Astrocyte of the cerebellum (primary cell): ENCODE measurements around the gene MCM10.

Source experiments
- DNase-seq: peaks from one replicate; pipeline ENCODE4 v3.0.0-alpha.2; 2011; ENCODE audit warnings: low read depth
- H3K4me3 ChIP-seq: 2 replicates; pipeline ENCODE4 v1.5.1; 2011; ENCODE audit warnings: mild to moderate bottlenecking, low read depth, low read length, moderate library complexity
- in situ Hi-C: cut with HindIII; loops from 2 replicates; pipeline ENCODE4 v1.10.0; 2017; ENCODE audit warnings: low sequenced_read_pairs
- TF ChIP-seq, protein P1 (sequence below): IDR thresholded peaks from 2 replicates; pipeline ENCODE4 v1.5.1; 2012; ENCODE audit warnings: low read length, low read depth, moderate library complexity, mild to moderate bottlenecking; ENCODE audit errors: missing control alignments

The MCM10 gene

DNA sequence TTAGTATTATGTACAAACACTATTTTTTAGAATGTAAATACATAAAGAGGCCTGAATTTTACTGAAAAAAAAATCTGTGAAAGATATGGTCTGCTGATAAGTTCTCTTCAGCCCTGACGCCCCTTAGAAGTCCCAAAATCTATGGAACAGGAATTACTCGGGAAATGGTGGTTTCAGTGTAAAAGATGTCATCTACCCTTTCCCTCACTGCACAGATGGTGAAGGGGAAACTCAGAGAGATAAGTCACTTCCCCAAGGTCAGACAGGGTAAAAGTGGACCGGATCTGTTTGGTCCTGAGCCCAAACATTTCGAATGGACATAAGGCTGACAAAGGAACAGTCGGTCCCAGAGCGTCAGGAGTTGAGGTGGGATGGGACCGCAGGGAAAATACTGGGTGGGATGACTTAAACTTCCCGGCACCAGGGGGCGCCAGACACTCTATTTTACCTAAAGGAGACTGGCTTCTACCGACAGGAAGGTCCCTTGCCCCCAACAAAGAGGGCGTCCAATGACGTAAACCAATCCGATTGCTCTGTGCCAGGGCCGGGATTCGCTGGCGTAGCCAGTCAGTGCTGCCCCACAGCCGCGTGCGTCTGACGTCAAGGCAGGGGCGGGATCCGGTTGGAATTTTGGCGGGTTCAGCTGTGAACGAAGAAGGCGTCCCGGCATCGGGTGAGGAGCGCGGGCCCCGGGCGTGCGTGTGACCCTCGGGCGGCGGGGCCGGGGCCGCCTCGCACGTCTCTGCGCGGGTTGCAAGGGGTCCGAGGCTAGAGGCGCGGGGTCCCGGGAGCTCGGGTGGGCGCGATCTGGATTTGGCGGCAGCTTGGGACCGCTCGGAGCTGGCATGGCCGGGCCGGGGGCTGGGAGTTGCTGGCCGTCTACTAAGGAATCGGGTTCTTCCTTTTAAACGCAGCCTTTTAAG, at the start of gene MCM10:
Gene MCM10 (plus strand): TSS at position 625 of the 923 bp plus-strand sequence. CDS start 2,645 bp downstream, outside the sequence.
- TF ChIP-seq, protein P1, sequence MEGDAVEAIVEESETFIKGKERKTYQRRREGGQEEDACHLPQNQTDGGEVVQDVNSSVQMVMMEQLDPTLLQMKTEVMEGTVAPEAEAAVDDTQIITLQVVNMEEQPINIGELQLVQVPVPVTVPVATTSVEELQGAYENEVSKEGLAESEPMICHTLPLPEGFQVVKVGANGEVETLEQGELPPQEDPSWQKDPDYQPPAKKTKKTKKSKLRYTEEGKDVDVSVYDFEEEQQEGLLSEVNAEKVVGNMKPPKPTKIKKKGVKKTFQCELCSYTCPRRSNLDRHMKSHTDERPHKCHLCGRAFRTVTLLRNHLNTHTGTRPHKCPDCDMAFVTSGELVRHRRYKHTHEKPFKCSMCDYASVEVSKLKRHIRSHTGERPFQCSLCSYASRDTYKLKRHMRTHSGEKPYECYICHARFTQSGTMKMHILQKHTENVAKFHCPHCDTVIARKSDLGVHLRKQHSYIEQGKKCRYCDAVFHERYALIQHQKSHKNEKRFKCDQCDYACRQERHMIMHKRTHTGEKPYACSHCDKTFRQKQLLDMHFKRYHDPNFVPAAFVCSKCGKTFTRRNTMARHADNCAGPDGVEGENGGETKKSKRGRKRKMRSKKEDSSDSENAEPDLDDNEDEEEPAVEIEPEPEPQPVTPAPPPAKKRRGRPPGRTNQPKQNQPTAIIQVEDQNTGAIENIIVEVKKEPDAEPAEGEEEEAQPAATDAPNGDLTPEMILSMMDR, result peak; percentile 67
- peak; percentile 99 for DNase-seq
- peak within 1 kb of the TSS; percentile 59 for H3K4me3 ChIP-seq
- in situ Hi-C loops, result no loop called here

DNA sequence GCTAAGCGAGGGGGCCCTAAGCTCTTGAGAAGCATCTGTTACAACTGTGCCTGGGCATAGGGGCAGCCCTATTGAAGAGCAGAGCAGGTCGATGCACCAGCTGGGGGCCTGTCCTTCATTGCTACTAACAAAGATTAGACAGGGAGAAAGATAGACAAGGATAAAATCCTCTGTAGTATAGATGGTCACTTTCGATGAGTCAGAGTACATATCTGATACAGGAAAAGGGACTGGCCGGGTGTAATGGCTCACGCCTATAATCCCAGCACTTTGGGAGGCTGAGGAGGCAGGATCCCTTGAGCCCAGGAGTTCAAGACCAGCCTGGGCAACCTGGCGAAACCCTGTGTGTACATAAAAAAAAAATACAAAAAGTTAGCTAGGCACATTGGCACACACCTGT, 47.8 kb upstream of the MCM10 start:
- in situ Hi-C loops, result no loop called here
- TF ChIP-seq, protein P1, result no peak

DNA sequence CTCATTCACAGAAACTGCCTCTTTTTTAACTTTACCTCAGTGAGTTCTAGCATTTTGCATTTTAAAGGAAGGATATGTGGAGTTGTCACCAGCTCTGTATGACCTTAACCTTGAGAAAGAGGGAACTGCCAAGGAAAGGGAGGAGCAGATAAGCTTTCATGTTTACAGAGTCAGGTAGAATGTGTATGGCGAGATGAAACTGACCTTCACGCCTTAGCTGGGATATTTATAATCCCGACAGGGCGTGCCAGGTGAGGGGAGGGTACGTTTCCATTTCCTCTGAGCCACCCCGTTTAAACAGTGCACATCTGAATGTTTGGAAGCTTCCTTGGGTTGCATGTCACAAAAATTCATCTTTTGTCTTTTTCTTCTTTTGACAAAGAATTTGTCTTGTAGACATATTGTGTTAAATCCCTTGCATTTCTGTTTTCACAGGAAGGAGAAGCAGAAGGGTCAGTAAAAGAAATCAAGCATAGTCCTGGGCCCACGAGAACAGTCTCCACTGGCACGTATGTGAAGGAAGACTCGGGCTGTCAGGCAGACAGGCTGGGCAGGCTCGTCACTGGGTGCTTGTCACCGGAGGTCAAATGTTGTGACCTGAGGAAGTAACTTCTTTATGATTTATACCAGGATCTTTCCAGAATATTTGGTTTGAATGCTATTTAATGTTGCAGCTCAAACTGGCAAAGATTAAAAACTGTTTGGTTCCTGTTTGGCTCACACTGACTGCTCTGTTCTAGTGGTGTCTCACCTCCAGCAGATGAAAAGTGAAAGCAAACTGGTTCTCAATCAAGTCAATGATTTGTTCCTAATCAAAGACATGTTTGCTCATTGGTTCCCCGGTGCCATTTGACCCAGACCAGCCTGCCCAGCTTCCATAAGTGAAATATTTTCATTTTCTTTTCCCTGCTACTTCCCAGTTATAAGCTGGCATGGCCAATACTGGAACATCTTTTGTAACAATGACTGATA, 45.2 kb upstream of the MCM10 start:
- no peak for DNase-seq
- in situ Hi-C loops, result no loop called here
- TF ChIP-seq, protein P1, result no peak

More for the DNA sequence above, 47.8 kb upstream of the MCM10 start:
- no peak overlapping the region for H3K4me3 ChIP-seq
- no peak for DNase-seq

DNA sequence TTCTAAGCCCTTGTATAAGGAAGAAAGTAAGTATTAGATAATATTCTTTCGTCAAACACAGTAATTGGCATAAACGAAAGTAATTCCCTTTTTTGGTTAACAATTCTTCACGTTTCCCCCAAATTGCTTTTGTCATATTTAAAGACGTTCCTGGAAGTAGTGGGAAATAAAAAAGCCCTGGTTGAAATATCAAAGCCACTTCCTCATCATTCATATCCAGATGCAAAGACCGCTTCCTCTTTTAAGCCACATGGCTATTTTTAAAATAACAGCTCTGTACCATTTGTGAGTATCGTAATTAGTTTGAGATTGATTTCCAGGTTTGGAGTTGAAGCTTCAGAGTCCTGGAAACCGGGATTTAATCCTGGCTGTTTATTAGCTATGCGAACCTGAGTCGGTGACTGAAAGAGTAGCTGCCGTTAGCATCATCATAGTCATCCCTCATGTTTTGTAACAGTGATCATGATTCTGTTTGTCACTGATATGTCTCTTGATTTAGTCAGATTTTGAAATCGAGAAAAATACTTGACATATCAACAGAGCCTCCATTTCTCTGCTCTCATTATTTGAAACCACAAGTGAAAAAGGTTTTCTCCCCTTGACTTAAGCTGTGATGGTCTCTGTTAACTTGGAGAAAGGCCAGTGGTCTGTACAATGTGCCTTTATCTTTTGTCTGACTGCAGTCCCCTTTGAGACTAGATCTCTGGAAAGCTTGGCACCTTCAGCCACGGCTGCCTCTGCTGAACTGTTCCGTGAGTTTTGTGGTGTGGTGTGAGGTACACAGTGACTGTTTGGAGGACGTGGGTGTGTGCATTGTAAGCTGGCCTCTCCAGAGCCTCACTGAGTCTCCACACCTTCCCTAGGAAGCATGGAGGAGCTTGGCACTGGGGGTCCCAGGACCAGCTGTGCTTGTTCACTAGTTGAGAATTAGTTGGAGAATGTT, 43.2 kb upstream of the MCM10 start:
- DNase-seq, result no peak

More for the DNA sequence above, 45.2 kb upstream of the MCM10 start:
- H3K4me3 ChIP-seq, result no peak overlapping the region

DNA sequence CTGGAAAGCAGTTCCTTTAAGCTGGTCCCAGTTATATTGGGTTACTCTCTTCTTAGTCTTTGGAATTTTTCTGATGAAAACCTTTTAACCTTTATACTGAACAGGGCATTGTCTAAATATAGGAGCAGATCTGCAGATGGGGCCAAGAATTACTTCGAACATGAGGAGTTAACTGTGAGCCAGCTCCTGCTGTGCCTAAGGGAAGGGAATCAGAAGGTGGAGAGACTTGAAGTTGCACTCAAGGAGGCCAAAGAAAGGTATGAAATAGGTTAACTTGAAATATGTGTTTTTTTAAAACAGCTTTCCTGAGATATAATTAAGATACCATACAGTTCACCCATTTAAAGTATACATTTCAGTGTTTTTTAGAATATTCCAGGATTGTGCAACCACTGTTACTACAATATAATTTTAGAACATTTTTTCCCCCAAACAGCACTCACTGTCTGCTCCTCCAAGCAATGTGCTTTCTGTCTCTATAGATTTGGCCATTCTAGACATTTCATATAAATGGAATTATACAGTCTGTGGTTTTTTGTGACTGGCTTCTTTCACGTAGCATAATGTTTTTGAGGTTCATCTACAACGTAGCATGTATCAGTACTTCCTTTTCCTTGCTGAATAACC, 42.5 kb upstream of the MCM10 start:
- no peak for DNase-seq
- TF ChIP-seq, protein P1, result no peak
- in situ Hi-C loops, result no loop called here

More for the DNA sequence above, 43.2 kb upstream of the MCM10 start:
- H3K4me3 ChIP-seq, result no peak overlapping the region
- in situ Hi-C loops, result no loop called here
- TF ChIP-seq, protein P1, result no peak

More for the DNA sequence above, 42.5 kb upstream of the MCM10 start:
- H3K4me3 ChIP-seq, result no peak overlapping the region
